Measurements from ENCODE around the gene GDF2.

The GDF2 gene

DNA sequence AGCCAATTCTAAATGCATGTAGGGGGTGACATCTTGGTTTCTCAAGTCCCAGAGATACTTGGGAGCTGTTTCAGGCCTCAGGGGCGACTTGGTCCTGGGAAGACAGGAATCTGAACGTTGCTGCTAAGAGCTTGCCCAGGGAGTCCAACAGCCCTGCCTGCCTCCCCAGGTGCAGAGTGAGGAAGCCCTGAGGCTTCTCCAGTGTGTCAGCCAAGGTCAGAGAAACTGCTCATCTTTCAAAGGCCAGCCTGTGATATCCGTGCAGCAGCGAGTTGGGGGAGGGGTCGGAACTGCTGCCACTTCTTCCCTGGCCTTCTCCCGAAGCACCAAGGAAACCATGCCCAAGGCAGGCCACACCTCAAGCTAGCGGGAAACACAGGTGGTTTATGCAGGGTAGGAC lies 9.7 kb downstream of the GDF2 start:
- Histone ChIP-seq H3K4me1 (ENCODE audit: control insufficient read depth, insufficient read depth, low read length) (no peaks in the 10 kb centered on the region), H3K27ac (ENCODE audit: insufficient read depth, low read depth, low read length, poor library complexity, severe bottlenecking) (no peak overlapping the region), H3K9me3 (ENCODE audit: control insufficient read depth, low read length) (no peaks in the 10 kb centered on the region), H3K36me3 (ENCODE audit: control insufficient read depth, insufficient read depth, low read length) (no peaks in the 10 kb centered on the region), H3K4me3 (ENCODE audit: insufficient read depth, low read depth, low read length) (no peak overlapping the region), H3K27me3 (ENCODE audit: control insufficient read depth, insufficient read depth, low read length, poor library complexity, severe bottlenecking) (no peaks in the 10 kb centered on the region)
- WGBS, 2 experiments = 80 to 83% methylated on average over 7 of the region's 7 CpGs

GRCh38 chr10:47332371-47332770 lies 10.1 kb downstream of the GDF2 start:
- H3K4me1 ChIP-seq (ENCODE audit: control insufficient read depth, insufficient read depth, low read length) = no peaks in the 10 kb centered on the region
- no peaks in the 10 kb centered on the region for H3K9me3 ChIP-seq (ENCODE audit: control insufficient read depth, low read length)
- 91 to 95% methylated on average over 3 of the region's 3 CpGs for WGBS, 2 experiments
- no peak overlapping the region for H3K4me3 ChIP-seq (ENCODE audit: insufficient read depth, low read depth, low read length)
- H3K27me3 ChIP-seq (ENCODE audit: control insufficient read depth, insufficient read depth, low read length, poor library complexity, severe bottlenecking) = no peaks in the 10 kb centered on the region
- H3K27ac ChIP-seq (ENCODE audit: insufficient read depth, low read depth, low read length, poor library complexity, severe bottlenecking) = no peak overlapping the region
- H3K36me3 ChIP-seq (ENCODE audit: control insufficient read depth, insufficient read depth, low read length) = no peaks in the 10 kb centered on the region

DNA sequence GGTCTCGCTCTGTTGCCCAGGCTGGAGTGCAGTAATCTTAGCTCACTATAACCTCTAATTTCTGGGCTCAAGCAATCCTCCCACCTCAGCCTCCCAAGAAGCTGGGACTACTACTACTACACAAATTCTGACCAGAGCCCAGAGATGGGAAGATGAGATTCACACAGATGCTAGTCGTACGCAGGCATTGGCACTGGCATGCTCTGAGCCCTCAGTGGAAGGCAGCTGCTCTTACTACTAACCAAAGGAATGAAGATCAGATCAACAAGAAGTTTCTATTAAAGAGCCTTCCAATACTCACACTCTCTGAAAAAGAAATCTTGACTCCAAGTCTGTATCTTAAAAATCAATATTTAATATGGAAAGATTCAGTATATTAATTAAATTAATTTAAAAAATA lies 10.7 kb downstream of the GDF2 start:
- Histone ChIP-seq H3K27ac (ENCODE audit: insufficient read depth, low read depth, low read length, poor library complexity, severe bottlenecking) (no peak overlapping the region), H3K27me3 (ENCODE audit: control insufficient read depth, insufficient read depth, low read length, poor library complexity, severe bottlenecking) (no peaks in the 10 kb centered on the region), H3K36me3 (ENCODE audit: control insufficient read depth, insufficient read depth, low read length) (no peaks in the 10 kb centered on the region), H3K9me3 (ENCODE audit: control insufficient read depth, low read length) (no peaks in the 10 kb centered on the region), H3K4me1 (ENCODE audit: control insufficient read depth, insufficient read depth, low read length) (no peaks in the 10 kb centered on the region), H3K4me3 (ENCODE audit: insufficient read depth, low read depth, low read length) (no peak overlapping the region)
- 91 to 96% methylated on average over 3 of the region's 3 CpGs for WGBS, 2 experiments

- Histone ChIP-seq H3K4me3 (ENCODE audit: insufficient read depth, low read depth, low read length) (no peak overlapping the region), H3K27me3 (ENCODE audit: control insufficient read depth, insufficient read depth, low read length, poor library complexity, severe bottlenecking) (no peaks in the 10 kb centered on the region), H3K27ac (ENCODE audit: insufficient read depth, low read depth, low read length, poor library complexity, severe bottlenecking) (no peak overlapping the region), H3K9me3 (ENCODE audit: control insufficient read depth, low read length) (no peaks in the 10 kb centered on the region), H3K36me3 (ENCODE audit: control insufficient read depth, insufficient read depth, low read length) (no peaks in the 10 kb centered on the region), H3K4me1 (ENCODE audit: control insufficient read depth, insufficient read depth, low read length) (no peaks in the 10 kb centered on the region)
- 94 to 98% methylated on average over 6 of the region's 6 CpGs for WGBS, 2 experiments
Measured at GRCh38 chr10:47333532-47333931, 11.3 kb downstream of the GDF2 start.

- Histone ChIP-seq H3K36me3 (ENCODE audit: control insufficient read depth, insufficient read depth, low read length) (no peaks in the 10 kb centered on the region), H3K27me3 (ENCODE audit: control insufficient read depth, insufficient read depth, low read length, poor library complexity, severe bottlenecking) (no peaks in the 10 kb centered on the region), H3K4me1 (ENCODE audit: control insufficient read depth, insufficient read depth, low read length) (no peaks in the 10 kb centered on the region), H3K27ac (ENCODE audit: insufficient read depth, low read depth, low read length, poor library complexity, severe bottlenecking) (no peak overlapping the region), H3K9me3 (ENCODE audit: control insufficient read depth, low read length) (no peaks in the 10 kb centered on the region), H3K4me3 (ENCODE audit: insufficient read depth, low read depth, low read length) (no peak overlapping the region)
- 90% methylated on average over 7 to 8 of the region's 8 CpGs for WGBS, 2 experiments
Measured at GRCh38 chr10:47334466-47335295, 12.4 kb downstream of the GDF2 start.

DNA sequence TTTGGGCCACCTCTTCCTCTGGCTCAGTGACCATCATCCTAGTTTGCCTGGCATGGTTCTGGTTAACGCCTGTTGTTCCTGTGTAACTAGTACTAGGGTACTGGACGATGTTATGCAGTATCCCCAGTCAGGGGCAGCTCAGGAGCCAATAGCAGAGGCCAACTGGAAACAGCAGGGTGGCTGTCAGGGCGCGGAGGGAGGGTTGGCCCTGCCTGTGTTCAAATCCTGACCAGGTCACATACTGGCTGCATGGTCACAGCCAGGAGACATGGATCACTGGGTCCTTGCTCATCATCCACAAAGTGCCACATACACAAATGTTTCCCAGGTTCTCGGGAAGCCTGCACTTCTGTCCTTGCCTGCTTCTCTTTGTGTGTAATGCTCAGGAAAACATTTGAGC lies 13.7 kb downstream of the GDF2 start:
- Histone ChIP-seq H3K4me1 (ENCODE audit: control insufficient read depth, insufficient read depth, low read length) (no peaks in the 10 kb centered on the region), H3K4me3 (ENCODE audit: insufficient read depth, low read depth, low read length) (no peak overlapping the region), H3K36me3 (ENCODE audit: control insufficient read depth, insufficient read depth, low read length) (no peaks in the 10 kb centered on the region), H3K9me3 (ENCODE audit: control insufficient read depth, low read length) (no peaks in the 10 kb centered on the region), H3K27me3 (ENCODE audit: control insufficient read depth, insufficient read depth, low read length, poor library complexity, severe bottlenecking) (no peaks in the 10 kb centered on the region), H3K27ac (ENCODE audit: insufficient read depth, low read depth, low read length, poor library complexity, severe bottlenecking) (no peak overlapping the region)
- WGBS, 2 experiments = 88% methylated on average over 5 of the region's 5 CpGs

DNA sequence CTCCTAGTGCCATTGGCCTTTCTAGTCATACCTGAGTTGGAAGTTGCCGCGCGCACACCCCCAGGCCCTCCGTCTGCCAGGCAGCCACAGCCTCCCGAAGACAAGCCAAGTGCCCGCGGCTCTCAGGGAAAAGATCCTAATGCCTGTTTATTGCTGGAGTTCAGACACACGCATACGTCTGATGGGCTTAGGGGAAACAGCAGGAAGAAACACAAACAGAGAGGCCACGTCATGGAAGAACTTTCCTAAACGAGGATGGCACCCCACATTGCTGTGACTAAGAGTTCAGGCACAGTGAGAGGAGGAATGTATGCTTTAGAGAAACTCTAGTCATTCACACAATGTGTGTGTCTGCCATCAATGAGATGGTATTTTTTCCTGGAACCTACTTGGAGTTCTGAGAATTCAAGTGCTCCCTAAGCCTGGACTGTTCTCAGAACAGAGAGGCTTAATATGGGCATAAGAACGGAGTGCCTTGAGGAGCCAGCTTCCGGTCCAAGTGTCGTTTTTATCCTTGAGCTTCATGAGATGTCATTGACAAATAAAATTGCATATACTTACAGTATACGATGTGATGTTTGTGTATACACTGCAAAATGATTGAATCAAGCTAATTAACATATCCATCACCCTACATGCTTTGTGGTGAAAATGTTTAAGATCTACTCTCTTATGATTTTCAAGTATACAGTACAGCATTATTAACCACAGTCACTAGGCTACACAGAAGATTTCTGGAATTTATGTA lies 14.3 kb downstream of the GDF2 start:
- Histone ChIP-seq H3K4me1 (ENCODE audit: control insufficient read depth, insufficient read depth, low read length) (no peaks in the 10 kb centered on the region), H3K27ac (ENCODE audit: insufficient read depth, low read depth, low read length, poor library complexity, severe bottlenecking) (no peak overlapping the region), H3K9me3 (ENCODE audit: control insufficient read depth, low read length) (no peaks in the 10 kb centered on the region), H3K4me3 (ENCODE audit: insufficient read depth, low read depth, low read length) (no peak overlapping the region), H3K27me3 (ENCODE audit: control insufficient read depth, insufficient read depth, low read length, poor library complexity, severe bottlenecking) (no peaks in the 10 kb centered on the region), H3K36me3 (ENCODE audit: control insufficient read depth, insufficient read depth, low read length) (no peaks in the 10 kb centered on the region)
- 89 to 90% methylated on average over 14 to 15 of the region's 15 CpGs for WGBS, 2 experiments

DNA sequence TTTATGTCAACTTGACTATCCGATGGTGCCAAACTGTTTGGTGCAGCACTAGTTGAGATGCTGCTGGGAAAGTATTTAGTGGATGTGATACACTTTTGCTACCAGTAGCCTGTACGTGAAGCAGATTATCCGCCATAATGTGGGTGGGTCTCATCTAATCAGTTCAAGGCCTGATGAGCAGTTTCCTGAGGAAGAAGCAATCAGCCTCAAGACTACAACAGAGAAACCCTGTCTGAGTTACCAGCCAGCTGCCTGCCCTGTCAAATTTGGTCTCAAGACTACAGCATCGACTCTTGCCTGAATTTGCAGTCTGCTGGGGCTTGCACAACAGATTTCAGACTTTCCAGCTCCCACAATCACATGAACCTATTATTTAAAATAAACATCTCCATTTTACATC lies 15.1 kb downstream of the GDF2 start:
- no peaks in the 10 kb centered on the region for H3K4me1 ChIP-seq (ENCODE audit: control insufficient read depth, insufficient read depth, low read length)
- no peaks in the 10 kb centered on the region for H3K36me3 ChIP-seq (ENCODE audit: control insufficient read depth, insufficient read depth, low read length)
- no peak overlapping the region for H3K27ac ChIP-seq (ENCODE audit: insufficient read depth, low read depth, low read length, poor library complexity, severe bottlenecking)
- no peaks in the 10 kb centered on the region for H3K27me3 ChIP-seq (ENCODE audit: control insufficient read depth, insufficient read depth, low read length, poor library complexity, severe bottlenecking)
- H3K9me3 ChIP-seq (ENCODE audit: control insufficient read depth, low read length) = no peaks in the 10 kb centered on the region
- H3K4me3 ChIP-seq (ENCODE audit: insufficient read depth, low read depth, low read length) = no peak overlapping the region
- WGBS, 2 experiments = 94 to 96% methylated on average over 4 of the region's 4 CpGs

GRCh38 chr10:47339186-47339735 lies 17.0 kb downstream of the GDF2 start:
- no peaks in the 10 kb centered on the region for H3K9me3 ChIP-seq (ENCODE audit: control insufficient read depth, low read length)
- no peaks in the 10 kb centered on the region for H3K36me3 ChIP-seq (ENCODE audit: control insufficient read depth, insufficient read depth, low read length)
- 91 to 94% methylated on average over 8 of the region's 8 CpGs for WGBS, 2 experiments
- no peak overlapping the region for H3K4me3 ChIP-seq (ENCODE audit: insufficient read depth, low read depth, low read length)
- no peaks in the 10 kb centered on the region for H3K4me1 ChIP-seq (ENCODE audit: control insufficient read depth, insufficient read depth, low read length)
- no peak overlapping the region for H3K27ac ChIP-seq (ENCODE audit: insufficient read depth, low read depth, low read length, poor library complexity, severe bottlenecking)
- no peaks in the 10 kb centered on the region for H3K27me3 ChIP-seq (ENCODE audit: control insufficient read depth, insufficient read depth, low read length, poor library complexity, severe bottlenecking)

Data from ectodermal cell (in vitro differentiated cells).